ENCODE data around the gene PARK7.
A peak's percentile ranks its signal among the peaks of the same experiment; 100 is the strongest.
"Not testable (repeated sequence)": the region's sequence is repeated elsewhere in the genome, so short reads cannot be mapped to it uniquely, and the experiment has no call there.

Gene PARK7

DNA sequence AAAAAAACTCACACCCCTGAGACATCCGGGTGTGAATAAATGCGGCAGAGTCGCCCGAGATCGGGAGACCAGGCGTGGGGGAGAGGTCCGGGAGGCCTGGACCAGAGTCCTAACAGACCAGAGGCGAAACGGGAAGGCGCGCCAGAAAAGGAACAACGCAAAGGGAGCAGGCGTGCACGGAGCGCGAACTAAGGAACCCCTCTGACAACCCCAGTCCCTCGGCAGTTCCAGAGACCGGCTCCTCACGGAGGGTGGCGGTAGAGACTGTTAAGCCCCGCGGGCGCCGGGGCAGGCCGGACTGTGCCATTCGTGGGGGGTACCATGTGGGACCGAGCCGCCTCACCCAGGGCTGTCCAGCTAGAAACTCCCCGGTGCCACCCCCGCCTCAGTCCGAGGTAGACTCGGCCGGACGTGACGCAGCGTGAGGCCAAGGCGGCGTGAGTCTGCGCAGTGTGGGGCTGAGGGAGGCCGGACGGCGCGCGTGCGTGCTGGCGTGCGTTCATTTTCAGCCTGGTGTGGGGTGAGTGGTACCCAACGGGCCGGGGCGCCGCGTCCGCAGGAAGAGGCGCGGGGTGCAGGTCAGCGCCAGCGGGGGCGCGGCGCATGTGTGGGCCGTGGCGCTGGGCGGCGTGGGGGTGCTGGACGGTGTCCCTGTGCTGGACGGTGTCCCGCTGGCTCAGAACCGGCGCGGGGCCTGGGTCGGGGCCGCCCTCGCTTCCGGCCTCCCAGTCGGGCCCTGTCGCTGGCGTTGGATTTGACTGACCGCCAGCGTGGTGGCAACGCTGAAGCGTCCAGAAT is at the start of gene PARK7:
Gene PARK7 (plus strand): TSS at position 496 of the 798 bp plus-strand sequence. CDS start 1,075 bp downstream, outside the sequence.
- Mint-ChIP-seq H3K4me3 (peak within 1 kb of the TSS; percentile 97), H3K36me3 (ENCODE audit: low read depth) (peaks cover 28% of the 10 kb centered on the region), H3K27ac (peak within 1 kb of the TSS; percentile 94), H3K27me3 (ENCODE audit: low read depth, poor library complexity) (peaks cover 2% of the 10 kb centered on the region), H3K9me3 (no peaks in the 10 kb centered on the region), H3K4me1 (peaks cover 30% of the 10 kb centered on the region)
- TF ChIP-seq, protein P1, sequence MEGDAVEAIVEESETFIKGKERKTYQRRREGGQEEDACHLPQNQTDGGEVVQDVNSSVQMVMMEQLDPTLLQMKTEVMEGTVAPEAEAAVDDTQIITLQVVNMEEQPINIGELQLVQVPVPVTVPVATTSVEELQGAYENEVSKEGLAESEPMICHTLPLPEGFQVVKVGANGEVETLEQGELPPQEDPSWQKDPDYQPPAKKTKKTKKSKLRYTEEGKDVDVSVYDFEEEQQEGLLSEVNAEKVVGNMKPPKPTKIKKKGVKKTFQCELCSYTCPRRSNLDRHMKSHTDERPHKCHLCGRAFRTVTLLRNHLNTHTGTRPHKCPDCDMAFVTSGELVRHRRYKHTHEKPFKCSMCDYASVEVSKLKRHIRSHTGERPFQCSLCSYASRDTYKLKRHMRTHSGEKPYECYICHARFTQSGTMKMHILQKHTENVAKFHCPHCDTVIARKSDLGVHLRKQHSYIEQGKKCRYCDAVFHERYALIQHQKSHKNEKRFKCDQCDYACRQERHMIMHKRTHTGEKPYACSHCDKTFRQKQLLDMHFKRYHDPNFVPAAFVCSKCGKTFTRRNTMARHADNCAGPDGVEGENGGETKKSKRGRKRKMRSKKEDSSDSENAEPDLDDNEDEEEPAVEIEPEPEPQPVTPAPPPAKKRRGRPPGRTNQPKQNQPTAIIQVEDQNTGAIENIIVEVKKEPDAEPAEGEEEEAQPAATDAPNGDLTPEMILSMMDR (IDR thresholded peaks at IDR 0.05) = peak; percentile 28
- peak; percentile 99 for DNase-seq

DNA sequence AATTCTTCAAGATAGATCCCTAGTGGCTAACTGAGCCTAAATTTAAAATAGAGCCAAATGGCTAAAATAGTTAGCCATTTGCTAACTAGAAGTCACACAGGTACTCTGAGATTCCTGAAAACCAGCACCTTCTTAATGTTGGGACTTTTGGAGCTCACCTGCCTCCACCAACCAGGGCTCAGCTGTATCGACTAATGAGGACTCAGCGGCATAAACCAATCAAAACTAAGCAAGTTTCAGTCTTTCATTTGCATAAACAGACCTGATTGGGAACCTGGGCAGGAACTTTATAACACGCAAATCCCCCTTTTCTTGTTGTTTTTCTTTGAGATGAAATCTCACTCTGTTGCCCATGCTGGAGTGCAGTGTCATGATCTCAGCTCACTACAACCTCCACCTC is 49.4 kb upstream of the PARK7 start:
- TF ChIP-seq, protein P1 (IDR thresholded peaks at IDR 0.05) = no peak
- no peak overlapping the region for H3K4me3 Mint-ChIP-seq
- H3K27ac Mint-ChIP-seq = no peak overlapping the region
- H3K27me3 Mint-ChIP-seq (ENCODE audit: low read depth, poor library complexity) = peaks cover 3% of the 10 kb centered on the region
- no peaks in the 10 kb centered on the region for H3K36me3 Mint-ChIP-seq (ENCODE audit: low read depth)
- peaks cover 11% of the 10 kb centered on the region for H3K4me1 Mint-ChIP-seq
- no peak for DNase-seq
- no peaks in the 10 kb centered on the region for H3K9me3 Mint-ChIP-seq

DNA sequence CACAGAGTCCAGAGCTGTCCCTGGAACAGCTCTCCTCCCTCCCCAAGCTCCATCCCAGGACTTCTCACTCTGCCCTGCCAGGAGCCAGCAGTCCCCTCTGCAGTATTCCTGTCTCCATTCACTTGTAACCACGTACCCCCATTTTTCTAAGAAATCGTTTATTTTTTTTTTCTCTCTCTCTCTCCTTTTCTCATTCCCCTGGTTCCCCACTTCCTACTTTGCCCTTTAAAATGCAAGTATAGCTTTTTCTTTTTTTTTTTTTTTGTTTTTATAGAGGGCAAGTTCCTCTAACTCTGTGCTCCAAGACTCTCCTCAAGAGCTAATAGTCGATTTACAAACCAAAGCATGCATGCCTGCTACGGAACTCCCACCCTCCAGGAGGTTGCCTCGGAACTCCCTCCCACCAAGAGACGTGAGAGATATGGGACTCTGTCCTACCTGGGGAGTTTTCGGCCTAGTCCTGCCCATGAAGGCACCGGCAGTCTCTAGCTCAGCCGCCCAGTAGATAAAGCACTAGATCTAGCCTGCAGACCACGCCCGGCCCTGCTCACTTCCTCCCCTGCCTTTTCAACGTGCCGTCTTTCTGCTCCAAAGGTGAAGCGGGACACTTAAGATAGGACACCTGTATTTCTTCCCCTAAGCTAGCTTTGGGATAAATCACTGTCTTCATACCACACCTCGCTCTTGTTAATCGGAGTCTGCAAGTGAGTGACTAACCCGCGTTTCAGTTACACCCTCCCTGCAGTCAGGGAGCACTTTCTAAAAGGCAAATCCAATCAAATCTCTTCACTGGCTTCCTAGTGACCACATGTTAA is 48.6 kb upstream of the PARK7 start:
- H3K4me3 Mint-ChIP-seq = no peak overlapping the region
- H3K27ac Mint-ChIP-seq = no peak overlapping the region

DNA sequence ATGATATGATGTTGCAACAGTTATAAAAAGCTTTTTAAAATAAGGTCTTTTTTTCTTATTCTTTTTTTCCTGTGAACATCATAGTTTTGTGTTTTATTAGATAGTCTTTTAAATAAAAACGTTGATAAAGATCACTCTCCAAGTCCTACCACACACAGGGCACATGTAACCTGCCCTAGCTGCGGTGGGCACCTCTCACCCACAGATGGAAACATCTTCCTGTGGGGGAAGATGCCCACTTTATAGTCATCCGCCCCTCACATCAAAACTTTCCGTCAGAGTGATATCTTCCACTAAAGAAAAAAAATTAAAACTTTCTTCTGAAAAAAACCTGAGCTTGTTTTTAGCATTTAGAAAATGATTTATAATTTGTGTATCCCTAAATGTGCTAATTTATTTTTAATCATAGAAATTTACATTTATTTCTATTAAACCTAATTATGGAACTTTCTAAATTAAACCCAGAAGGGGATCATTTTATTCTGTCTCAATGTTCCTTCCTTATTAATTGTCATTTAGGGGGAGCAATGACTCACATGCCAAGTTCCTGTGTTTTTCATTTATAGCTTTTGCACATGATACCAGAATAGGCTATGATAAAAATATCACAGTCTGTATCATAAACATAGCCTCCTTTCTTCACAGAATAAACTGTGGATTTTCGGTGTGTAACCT is 45.5 kb upstream of the PARK7 start:
- DNase-seq = no peak
- Mint-ChIP-seq H3K27me3 (ENCODE audit: low read depth, poor library complexity) (peaks cover 13% of the 10 kb centered on the region), H3K27ac (no peak overlapping the region), H3K36me3 (ENCODE audit: low read depth) (no peaks in the 10 kb centered on the region), H3K4me1 (peaks cover 2% of the 10 kb centered on the region), H3K9me3 (no peaks in the 10 kb centered on the region), H3K4me3 (no peak overlapping the region)
- TF ChIP-seq, protein P1 (IDR thresholded peaks at IDR 0.05) = no peak

More for the DNA sequence above, 48.6 kb upstream of the PARK7 start:
- no peaks in the 10 kb centered on the region for H3K36me3 Mint-ChIP-seq (ENCODE audit: low read depth)
- TF ChIP-seq, protein P1 (IDR thresholded peaks at IDR 0.05) = no peak
- no peaks in the 10 kb centered on the region for H3K9me3 Mint-ChIP-seq
- no peak for DNase-seq
- H3K4me1 Mint-ChIP-seq = peaks cover 11% of the 10 kb centered on the region
- H3K27me3 Mint-ChIP-seq (ENCODE audit: low read depth, poor library complexity) = peaks cover 9% of the 10 kb centered on the region

DNA sequence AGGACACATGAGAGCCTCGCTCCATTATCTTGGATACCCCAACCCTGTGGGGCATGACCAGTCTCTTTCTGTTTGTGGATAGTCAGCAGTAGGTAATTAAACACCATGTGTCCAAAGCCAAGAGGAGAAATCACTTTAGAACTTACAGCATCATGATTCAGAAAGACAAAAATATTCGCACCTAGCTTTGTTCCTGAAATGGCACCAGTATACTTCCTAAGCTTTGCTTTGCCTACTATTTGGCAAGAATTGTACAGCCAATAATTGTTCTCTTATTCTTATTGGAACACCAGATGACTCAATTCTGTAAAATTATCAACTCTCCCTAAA is 45.0 kb upstream of the PARK7 start:
- Mint-ChIP-seq H3K4me3 (no peak overlapping the region), H3K36me3 (ENCODE audit: low read depth) (no peaks in the 10 kb centered on the region), H3K9me3 (no peaks in the 10 kb centered on the region), H3K4me1 (no peaks in the 10 kb centered on the region), H3K27ac (no peak overlapping the region), H3K27me3 (ENCODE audit: low read depth, poor library complexity) (peaks cover 14% of the 10 kb centered on the region)
- no peak for DNase-seq
- TF ChIP-seq, protein P1 (IDR thresholded peaks at IDR 0.05) = no peak

DNA sequence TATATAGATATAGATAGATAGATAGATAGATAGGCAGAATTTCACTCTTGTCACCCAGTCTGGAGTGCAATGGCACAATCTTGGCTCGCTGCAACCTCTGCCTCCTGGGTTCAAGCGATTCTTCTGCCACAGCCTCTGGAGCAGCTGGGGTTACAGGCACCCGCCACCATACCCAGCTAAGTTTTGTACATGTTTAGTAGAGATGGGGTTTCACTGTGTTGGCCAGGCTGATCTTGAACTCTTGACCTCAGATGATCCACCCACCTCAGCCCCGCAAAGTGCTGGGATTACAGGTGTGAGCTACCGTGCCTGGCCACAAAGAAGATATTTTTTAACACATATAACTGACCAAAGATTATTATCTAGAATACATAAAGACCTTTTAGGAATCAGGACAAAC is 43.5 kb upstream of the PARK7 start:
- H3K27me3 Mint-ChIP-seq (ENCODE audit: low read depth, poor library complexity) = peaks cover 10% of the 10 kb centered on the region
- DNase-seq; H3K4me1 Mint-ChIP-seq; H3K4me3 Mint-ChIP-seq; H3K36me3 Mint-ChIP-seq (ENCODE audit: low read depth); H3K27ac Mint-ChIP-seq; H3K9me3 Mint-ChIP-seq: not testable (repeated sequence)

Data from nephron progenitor cell (in vitro differentiated cells).